Liver (tissue), 9 donors: Measurements from ENCODE around the gene TRMT5. TPM values are rescaled to one million over a fixed set of nuclear protein-coding genes. Genes with fewer than 3 reads are reported as not detected.

Source experiments
- DNase-seq: peaks from one replicate; pipeline ENCODE4 v3.0.0-alpha.2; 2017; ENCODE audit warnings: low spot score
- H3K27ac ChIP-seq, 2 donors: one replicate each; pipeline ENCODE4 v1.7.0; 2013; ENCODE audit warnings: inconsistent platforms in 2 of 2, low read length in 2 of 2, control low read depth in 1 of 2, low read depth in 1 of 2, mild to moderate bottlenecking in 1 of 2
- H3K27me3 ChIP-seq, 4 donors: one replicate each; pipeline versions ENCODE4 v1.6.1 to v1.7.0; 2013; ENCODE audit warnings: low read length in 3 of 4, inconsistent platforms in 1 of 4, mild to moderate bottlenecking in 1 of 4, moderate library complexity in 1 of 4; ENCODE audit not compliant: control insufficient read depth in 4 of 4, insufficient read depth in 4 of 4
- H3K36me3 ChIP-seq, 4 donors: one replicate each; pipeline versions ENCODE4 v1.6.1 to v1.7.0; 2013; ENCODE audit warnings: low read length in 3 of 4, mild to moderate bottlenecking in 3 of 4, low read depth in 1 of 4, moderate library complexity in 1 of 4; ENCODE audit not compliant: control insufficient read depth in 4 of 4, insufficient read depth in 3 of 4
- H3K4me1 ChIP-seq, 4 donors: one replicate each; pipeline versions ENCODE4 v1.6.1 to v1.7.0; 2013; ENCODE audit warnings: low read length in 3 of 4, mild to moderate bottlenecking in 3 of 4, moderate library complexity in 1 of 4; ENCODE audit not compliant: control insufficient read depth in 4 of 4, insufficient read depth in 4 of 4
- H3K4me3 ChIP-seq, 3 donors: one replicate each; pipeline versions ENCODE4 v1.6.1 to v1.7.0; 2013; ENCODE audit warnings: low read length in 3 of 3, control low read depth in 1 of 3, low read depth in 1 of 3, mild to moderate bottlenecking in 1 of 3
- H3K9ac ChIP-seq, 2 donors: one replicate each; pipeline ENCODE4 v1.7.0; 2013; ENCODE audit warnings: low read length in 2 of 2, mild to moderate bottlenecking in 2 of 2, moderate library complexity in 2 of 2, control low read depth in 1 of 2, low read depth in 1 of 2
- H3K9me3 ChIP-seq, 4 donors: one replicate each; pipeline versions ENCODE4 v1.6.1 to v1.7.0; 2013; ENCODE audit warnings: low read length in 3 of 4; ENCODE audit not compliant: control insufficient read depth in 4 of 4
- ATF3 ChIP-seq: IDR thresholded peaks from 2 replicates; pipeline ENCODE4 v1.6.1; 2016; ENCODE audit warnings: antibody characterized with exemption
- CTCF ChIP-seq: fragments of 150-350 bp; IDR thresholded peaks from 2 replicates; pipeline ENCODE4 v1.5.1; 2017; ENCODE audit warnings: improper control_type of control experiment, low read depth, low read length; ENCODE audit not compliant: missing input control
- EGR1 ChIP-seq, 2 donors: IDR thresholded peaks; 2 replicates each; pipeline ENCODE4 v1.6.1; 2016 to 2018; ENCODE audit warnings: antibody characterized with exemption in 2 of 2, low read depth in 2 of 2
- HNF4A ChIP-seq, 2 donors: conservative IDR thresholded peaks; 2 replicates each; pipeline ENCODE4 v1.6.1; 2016; ENCODE audit warnings: antibody characterized with exemption in 2 of 2, mild to moderate bottlenecking in 2 of 2
- MAX ChIP-seq: IDR thresholded peaks from 2 replicates; pipeline ENCODE4 v1.6.1; 2016; ENCODE audit warnings: antibody characterized with exemption
- NR2F2 ChIP-seq: IDR thresholded peaks from 2 replicates; pipeline ENCODE4 v1.6.1; 2016; ENCODE audit warnings: antibody characterized with exemption
- RAD21 ChIP-seq, 2 donors: IDR thresholded peaks; 2 replicates each; pipeline ENCODE4 v1.6.1; 2016; ENCODE audit warnings: antibody characterized with exemption in 2 of 2, mild to moderate bottlenecking in 2 of 2
- RXRA ChIP-seq, 2 donors: IDR thresholded peaks; 2 replicates each; pipeline ENCODE4 v1.6.1; 2017 to 2018; ENCODE audit warnings: antibody characterized with exemption in 2 of 2, mild to moderate bottlenecking in 1 of 2
- TAF1 ChIP-seq: conservative IDR thresholded peaks from 2 replicates; pipeline ENCODE4 v1.6.1; 2016; ENCODE audit warnings: antibody characterized with exemption, mild to moderate bottlenecking
- WGBS: extraction: QIAGEN DNeasy Blood & Tissue Kit; methylation state at CpG from one replicate; pipeline ENCODE4 v1.1.7; 2013; 5-methylcytosine and 5-hydroxymethylcytosine counted together
- polyA plus RNA-seq, 2 donors: library from polyadenylated mRNA; stranded (reverse) in 1 of 2; unstranded in 1 of 2; fragments of 200-250 nt in 1 of 2; fragments of >200 nt in 1 of 2; fragmentation: Nextera tagmentation in 1 of 2; extraction: Ambion mirVana in 1 of 2; gene quantifications; one replicate each; pipeline versions ENCODE4 v1.2.1 to v1.2.3, GENCODE V29; 2013 to 2015
- total RNA-seq, 2 donors: library from RNA; depleted of rRNA; stranded (reverse); fragments of >200 nt; gene quantifications; one replicate each; pipeline ENCODE4 v1.2.3, GENCODE V29; 2014
- donor health status: healthy.
- donor health status: healthy.
- donor health status: healthy.
- donor health status: healthy.
- donor health status: healthy.

TRMT5 gene
- total and polyA plus RNA-seq, 4 donors, result 2.6 to 6.3 (median 4.3) TPM

GRCh38 chr14:61025251-61026223 is 44.7 kb upstream of the TRMT5 start:
- TF ChIP-seq RXRA (IDR thresholded peaks at IDR 0.05) (peak in 1 of 2 donors; percentile 44), RAD21 (IDR thresholded peaks at IDR 0.05) (peak; percentile 94 to 95), ATF3 (no peak), NR2F2 (no peak), CTCF (peak; percentile 79)
- DNase-seq, result peak; percentile 46
- no peaks in the 10 kb centered on the region for H3K36me3 ChIP-seq
- H3K4me3 ChIP-seq, result no peak overlapping the region
- H3K27me3 ChIP-seq, result no peaks in the 10 kb centered on the region
- no peak overlapping the region for H3K9ac ChIP-seq
- H3K4me1 ChIP-seq, result no peaks in the 10 kb centered on the region
- 58% methylated on average over 7 of the region's 7 CpGs for WGBS
- no peaks in the 10 kb centered on the region for H3K9me3 ChIP-seq
- H3K27ac ChIP-seq, result no peak overlapping the region

GRCh38 chr14:61019537-61019936 is 38.7 kb upstream of the TRMT5 start:
- no peak overlapping the region for H3K27ac ChIP-seq
- no peaks in the 10 kb centered on the region for H3K27me3 ChIP-seq
- H3K4me1 ChIP-seq, result no peaks in the 10 kb centered on the region
- DNase-seq, result no peak
- WGBS, result 97% methylated on average over 1 of the region's 1 CpG
- no peak overlapping the region for H3K4me3 ChIP-seq
- no peaks in the 10 kb centered on the region for H3K36me3 ChIP-seq
- H3K9ac ChIP-seq, result no peak overlapping the region
- no peaks in the 10 kb centered on the region for H3K9me3 ChIP-seq
- no peak for TF ChIP-seq MAX
- TF ChIP-seq HNF4A (conservative IDR thresholded peaks at IDR 0.05), result no peak
- TF ChIP-seq ATF3, result no peak
- no peak for TF ChIP-seq RAD21 (IDR thresholded peaks at IDR 0.05)
- no peak for TF ChIP-seq EGR1 (IDR thresholded peaks at IDR 0.05; ENCODE audit: low read depth in 2 of 2)
- TF ChIP-seq NR2F2, result no peak

GRCh38 chr14:61003571-61003970 is 22.7 kb upstream of the TRMT5 start:
- no peaks in the 10 kb centered on the region for H3K36me3 ChIP-seq
- no peaks in the 10 kb centered on the region for H3K27me3 ChIP-seq
- H3K27ac ChIP-seq, result no peak overlapping the region
- H3K4me1 ChIP-seq, result no peaks in the 10 kb centered on the region
- H3K4me3 ChIP-seq, result no peak overlapping the region
- no peak overlapping the region for H3K9ac ChIP-seq
- H3K9me3 ChIP-seq, result no peaks in the 10 kb centered on the region
- DNase-seq, result no peak
- TF ChIP-seq HNF4A (conservative IDR thresholded peaks at IDR 0.05) (no peak), ATF3 (no peak), TAF1 (no peak)
- 97% methylated on average over 1 of the region's 1 CpG for WGBS
